Testis (tissue), 3 donors: ENCODE measurements around the gene TSTD2. TPM values are rescaled to one million over a fixed set of nuclear protein-coding genes. Genes with fewer than 3 reads are reported as not detected.

Source experiments
- DNase-seq: peaks from one replicate; pipeline ENCODE4 v3.0.0-alpha.2; 2019
- H3K27ac ChIP-seq, 2 donors: fragments of 200-600 bp; sonication (generic); one replicate each; pipeline ENCODE4 v1.5.1; 2019
- H3K27me3 ChIP-seq: fragments of 200-600 bp; sonication (generic); one replicate; pipeline ENCODE4 v1.5.1; 2019
- H3K36me3 ChIP-seq: fragments of 200-600 bp; sonication (generic); one replicate; pipeline ENCODE4 v1.5.1; 2017; ENCODE audit warnings: low read depth; ENCODE audit errors: missing control alignments
- H3K4me1 ChIP-seq: fragments of 200-600 bp; sonication (generic); one replicate; pipeline ENCODE4 v1.5.1; 2019
- H3K4me3 ChIP-seq, 2 donors: fragments of 200-600 bp; sonication (generic); one replicate each; pipeline ENCODE4 v1.5.1; 2017 to 2019
- H3K9me3 ChIP-seq: fragments of 200-600 bp; sonication (generic); one replicate; pipeline ENCODE4 v1.5.1; 2017
- POLR2A ChIP-seq: fragments of 450-650 bp; IDR thresholded peaks from one replicate; pipeline ENCODE4 v1.6.1; 2017; ENCODE audit warnings: antibody characterized with exemption, mild to moderate bottlenecking, moderate library complexity
- WGBS, 2 donors: methylation state at CpG; one replicate each; pipeline ENCODE4 v1.1.5; 2018; 5-methylcytosine and 5-hydroxymethylcytosine counted together
- intact Hi-C: fragments of 100-400 bp; cut with DNase I; formaldehyde crosslinking; loops from one replicate; pipeline ENCODE4 v1.15.1; 2023; ENCODE audit warnings: low total_unique reads
- polyA plus RNA-seq: library from polyadenylated mRNA; stranded (reverse); fragments of 350-450 nt; fragmentation: Illumina TruSeq; extraction: RNeasy Lipid Tissue Mini Kit (QIAGEN cat#74804); gene quantifications from one replicate; pipeline ENCODE4 v1.2.3, GENCODE V29; 2014; ENCODE audit warnings: low read depth, low replicate concordance; ENCODE audit not compliant: insufficient read depth
- total RNA-seq, 2 donors: library from RNA; depleted of rRNA; stranded (reverse); fragments of >200 nt; gene quantifications; one replicate each; pipeline ENCODE4 v1.2.3, GENCODE V29; 2016
- TF ChIP-seq, protein P1 (sequence below), 3 experiments: fragments of 450-650 bp in 2 of 3; fragments of 200-600 bp in 1 of 3; sonication (generic) in 1 of 3; IDR thresholded peaks; one replicate each; pipeline ENCODE4 v1.5.1; 2016 to 2019; ENCODE audit warnings: antibody characterized with exemption in 3 of 3, mild to moderate bottlenecking in 2 of 3, moderate library complexity in 1 of 3

TSTD2 gene
- total and polyA plus RNA-seq, 3 donors from 2014 or later: 20.0 to 35.6 (median 31.8) TPM

GRCh38 chr9:97635026-97635425, 1.9 kb upstream of the TSTD2 start:
- Histone ChIP-seq H3K4me1 (peaks cover 47% of the 10 kb centered on the region), H3K4me3 (no peak overlapping the region), H3K9me3 (no peaks in the 10 kb centered on the region), H3K27ac (peak overlapping the region in 1 of 2 donors; percentile 99), H3K27me3 (no peaks in the 10 kb centered on the region), H3K36me3 (no peaks in the 10 kb centered on the region)
- TF ChIP-seq, protein P1, sequence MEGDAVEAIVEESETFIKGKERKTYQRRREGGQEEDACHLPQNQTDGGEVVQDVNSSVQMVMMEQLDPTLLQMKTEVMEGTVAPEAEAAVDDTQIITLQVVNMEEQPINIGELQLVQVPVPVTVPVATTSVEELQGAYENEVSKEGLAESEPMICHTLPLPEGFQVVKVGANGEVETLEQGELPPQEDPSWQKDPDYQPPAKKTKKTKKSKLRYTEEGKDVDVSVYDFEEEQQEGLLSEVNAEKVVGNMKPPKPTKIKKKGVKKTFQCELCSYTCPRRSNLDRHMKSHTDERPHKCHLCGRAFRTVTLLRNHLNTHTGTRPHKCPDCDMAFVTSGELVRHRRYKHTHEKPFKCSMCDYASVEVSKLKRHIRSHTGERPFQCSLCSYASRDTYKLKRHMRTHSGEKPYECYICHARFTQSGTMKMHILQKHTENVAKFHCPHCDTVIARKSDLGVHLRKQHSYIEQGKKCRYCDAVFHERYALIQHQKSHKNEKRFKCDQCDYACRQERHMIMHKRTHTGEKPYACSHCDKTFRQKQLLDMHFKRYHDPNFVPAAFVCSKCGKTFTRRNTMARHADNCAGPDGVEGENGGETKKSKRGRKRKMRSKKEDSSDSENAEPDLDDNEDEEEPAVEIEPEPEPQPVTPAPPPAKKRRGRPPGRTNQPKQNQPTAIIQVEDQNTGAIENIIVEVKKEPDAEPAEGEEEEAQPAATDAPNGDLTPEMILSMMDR (IDR thresholded peaks at IDR 0.05): no peak
- TF ChIP-seq POLR2A: no peak
- 47 to 52% methylated on average over 7 of the region's 7 CpGs for WGBS, 2 donors
- DNase-seq: no peak
- intact Hi-C loops: loop anchor here (10.0 kb wide), 2 partner anchors 60 kb away; partner anchors contain the start of gene XPA

GRCh38 chr9:97633859-97634490, 807 bp upstream of the TSTD2 start:
- intact Hi-C loops: loop anchor here (10.0 kb wide), 2 partner anchors 59 to 61 kb away; partner anchors contain the start of gene XPA
- 0 to 1% methylated on average over 36 to 43 of the region's 43 CpGs for WGBS, 2 donors
- H3K4me1 ChIP-seq: peaks cover 47% of the 10 kb centered on the region

DNA sequence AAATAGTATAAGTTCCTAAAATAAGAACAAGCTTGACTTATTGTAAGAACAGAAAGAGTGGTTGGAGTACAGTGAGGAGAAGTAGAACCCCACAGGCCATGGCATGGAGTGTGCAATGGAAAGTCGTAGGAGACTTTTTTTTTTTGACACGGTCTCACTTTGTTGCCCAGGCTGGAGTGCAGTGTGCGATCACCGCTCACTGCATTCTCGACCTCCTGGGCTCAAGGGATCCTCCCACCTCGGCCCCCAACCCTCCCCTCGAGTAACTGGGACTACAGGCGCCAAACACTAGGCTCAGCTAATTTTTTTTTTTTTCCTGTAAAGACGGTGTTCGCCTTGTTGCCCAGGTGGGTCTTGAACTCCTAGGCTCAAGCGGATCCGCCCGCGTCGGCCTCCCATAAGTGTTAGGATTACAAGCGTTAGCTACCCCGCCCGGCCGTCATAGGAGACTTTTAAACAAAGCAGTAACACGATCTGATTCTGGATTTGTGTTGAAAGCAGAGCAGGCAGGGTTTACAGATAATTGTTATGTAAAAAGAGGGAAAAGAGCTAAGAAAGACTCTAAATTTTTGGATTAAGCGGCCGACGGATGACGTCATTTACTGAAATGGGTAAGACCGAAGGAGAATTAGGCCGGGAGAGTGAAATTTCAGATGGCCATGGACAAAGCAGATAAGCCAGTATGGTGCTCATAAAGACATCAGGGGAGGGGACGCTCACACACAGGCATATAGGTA, 752 bp downstream of the TSTD2 start:
- TF ChIP-seq POLR2A: no peak
- TF ChIP-seq, protein P1 (IDR thresholded peaks at IDR 0.05): no peak
- Histone ChIP-seq H3K4me3 (peak overlapping the region; percentile 98 to 99), H3K27ac (peak overlapping the region; percentile 97 to 99), H3K4me1 (peaks cover 35% of the 10 kb centered on the region), H3K27me3 (no peaks in the 10 kb centered on the region), H3K9me3 (no peaks in the 10 kb centered on the region), H3K36me3 (no peaks in the 10 kb centered on the region)
- no peak for DNase-seq
- intact Hi-C loops: loop anchor here (10.0 kb wide), 2 partner anchors 58 to 62 kb away; partner anchors contain the start of gene XPA
- WGBS, 2 donors: 1% methylated on average over 27 of the region's 27 CpGs

More at GRCh38 chr9:97633859-97634490, 807 bp upstream of the TSTD2 start:
- Histone ChIP-seq H3K4me3 (peak overlapping the region; percentile 98 to 99), H3K9me3 (no peaks in the 10 kb centered on the region), H3K36me3 (no peaks in the 10 kb centered on the region), H3K27ac (peak overlapping the region; percentile 97 to 99), H3K27me3 (no peaks in the 10 kb centered on the region)
- TF ChIP-seq POLR2A: no peak
- TF ChIP-seq, protein P1 (IDR thresholded peaks at IDR 0.05): no peak
- no peak for DNase-seq

- H3K36me3 ChIP-seq: no peaks in the 10 kb centered on the region
- intact Hi-C loops: loop anchor here (10.0 kb wide), 2 partner anchors 56 to 64 kb away; partner anchors contain the start of gene XPA
Observed at GRCh38 chr9:97630591-97630990, 2.6 kb downstream of the TSTD2 start.

More at GRCh38 chr9:97630591-97630990, 2.6 kb downstream of the TSTD2 start:
- no peaks in the 10 kb centered on the region for H3K27me3 ChIP-seq
- no peak for TF ChIP-seq POLR2A
- TF ChIP-seq, protein P1 (IDR thresholded peaks at IDR 0.05): no peak
- no peak overlapping the region for H3K4me3 ChIP-seq
- DNase-seq: no peak
- H3K27ac ChIP-seq: no peak overlapping the region
- H3K4me1 ChIP-seq: peaks cover 20% of the 10 kb centered on the region
- no peaks in the 10 kb centered on the region for H3K9me3 ChIP-seq
